Kidney epithelial cell (primary cell): ENCODE data around the gene WASHC4. TPM values are rescaled to one million over a fixed set of nuclear protein-coding genes. Genes with fewer than 3 reads are reported as not detected.

Experiments used
- DNase-seq: peaks from one replicate; pipeline ENCODE4 v3.0.0-alpha.2; 2010; ENCODE audit warnings: low read depth
- H3K27me3 ChIP-seq: 2 replicates; pipeline ENCODE4 v1.6.0; 2011; ENCODE audit warnings: low read length; ENCODE audit not compliant: control insufficient read depth, insufficient read depth
- H3K36me3 ChIP-seq: 2 replicates; pipeline ENCODE4 v1.5.1; 2011; ENCODE audit warnings: low read length; ENCODE audit not compliant: control insufficient read depth, insufficient read depth
- H3K4me3 ChIP-seq: 2 replicates; pipeline ENCODE4 v1.5.1; 2011; ENCODE audit warnings: low read depth, mild to moderate bottlenecking, control low read depth, low read length
- CTCF ChIP-seq: IDR thresholded peaks from 2 replicates; pipeline ENCODE4 v1.5.1; 2011; ENCODE audit warnings: mild to moderate bottlenecking, moderate library complexity, low read length, control low read depth, inconsistent platforms; ENCODE audit not compliant: insufficient read depth, poor library complexity, severe bottlenecking
- total RNA-seq: library from RNA; depleted of rRNA; stranded (reverse); fragments of >200 nt; gene quantifications from 2 replicates; pipeline ENCODE4 v1.2.3, GENCODE V29; 2015

WASHC4 gene
- total RNA-seq, 1 donor from 2014 or later: 61.4 TPM

GRCh38 chr12:105078712-105079570 lies 28.6 kb upstream of the WASHC4 start:
- Histone ChIP-seq H3K27me3 (no peaks in the 10 kb centered on the region), H3K36me3 (no peaks in the 10 kb centered on the region), H3K4me3 (no peak overlapping the region)
- no peak for TF ChIP-seq CTCF
- DNase-seq: no peak

- no peak for TF ChIP-seq CTCF
- H3K36me3 ChIP-seq: no peaks in the 10 kb centered on the region
- DNase-seq: no peak
- H3K4me3 ChIP-seq: no peak overlapping the region
- H3K27me3 ChIP-seq: no peaks in the 10 kb centered on the region
Measured at GRCh38 chr12:105083031-105083430, 24.5 kb upstream of the WASHC4 start.

- Histone ChIP-seq H3K4me3 (peak overlapping the region; percentile 25), H3K27me3 (no peaks in the 10 kb centered on the region), H3K36me3 (no peaks in the 10 kb centered on the region)
- no peak for TF ChIP-seq CTCF
- no peak for DNase-seq
Measured at GRCh38 chr12:105083551-105084105, 23.9 kb upstream of the WASHC4 start.

GRCh38 chr12:105084251-105085250 lies 23.0 kb upstream of the WASHC4 start, which contains the start of gene ALDH1L2:
Gene ALDH1L2, minus strand, starts transcription at chr12:105084458. Its CDS starts 22 bp downstream, at chr12:105084436.
- no peak for TF ChIP-seq CTCF
- DNase-seq: peak; percentile 37
- no peaks in the 10 kb centered on the region for H3K36me3 ChIP-seq
- no peaks in the 10 kb centered on the region for H3K27me3 ChIP-seq
- H3K4me3 ChIP-seq: peak within 1 kb of the TSS; percentile 25

- Histone ChIP-seq H3K4me3 (no peak overlapping the region), H3K27me3 (no peaks in the 10 kb centered on the region), H3K36me3 (no peaks in the 10 kb centered on the region)
- DNase-seq: no peak
- no peak for TF ChIP-seq CTCF
Measured at GRCh38 chr12:105085501-105085900, 22.0 kb upstream of the WASHC4 start.
